ENCODE data around the gene SLC35B4. TPM values are rescaled to one million over a fixed set of nuclear protein-coding genes. Genes with fewer than 3 reads are reported as not detected.
"Not testable (repeated sequence)": the region's sequence is repeated elsewhere in the genome, so short reads cannot be mapped to it uniquely, and the experiment has no call there.

The SLC35B4 gene
- total RNA-seq, 2 donors from 2014 or later = 15.1 to 18.3 TPM

DNA sequence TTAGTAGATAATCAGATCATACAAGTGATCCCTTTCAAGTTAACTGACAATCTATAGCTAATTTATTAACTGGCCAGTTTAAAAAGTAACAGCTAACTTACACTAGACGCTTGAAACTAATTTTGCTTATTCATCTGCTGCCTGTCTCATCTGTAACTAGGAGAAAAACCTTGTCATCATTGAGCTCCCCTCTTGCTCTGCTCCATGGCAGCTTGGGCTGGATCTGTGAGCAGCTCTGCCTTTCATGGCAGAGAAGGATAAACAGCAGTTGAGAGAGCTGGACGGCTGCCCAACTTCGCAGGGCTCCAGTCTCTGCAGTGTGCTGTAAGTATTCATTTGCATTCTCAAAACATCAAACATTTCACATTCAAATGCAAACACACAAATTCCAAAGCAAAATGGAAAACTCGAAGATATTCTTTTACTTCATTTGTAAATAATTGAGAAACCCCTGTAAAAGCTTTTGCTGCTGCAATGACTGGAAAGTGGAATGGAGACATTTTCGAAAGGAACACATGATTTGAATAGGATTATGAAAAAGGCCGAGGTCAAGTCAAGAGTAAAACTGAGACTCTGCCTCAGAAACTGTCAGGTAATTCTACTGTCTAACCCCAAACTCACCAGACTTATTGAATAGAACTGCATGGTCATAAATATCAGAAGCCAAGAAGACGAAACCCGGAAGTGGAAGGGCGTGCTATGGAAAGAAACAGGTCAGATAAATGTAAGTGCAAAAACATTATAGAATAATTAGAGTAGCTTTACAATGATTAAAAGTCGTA, 17.6 kb downstream of the SLC35B4 start:
- Mint-ChIP-seq H3K4me3 (no peak overlapping the region), H3K27me3 (ENCODE audit: low read depth) (no peaks in the 10 kb centered on the region), H3K9me3 (no peaks in the 10 kb centered on the region), H3K4me1 (ENCODE audit: low read depth) (no peaks in the 10 kb centered on the region), H3K36me3 (ENCODE audit: insufficient read depth in 2 of 2) (peaks cover 9 to 10% of the 10 kb centered on the region in 2 donors), H3K27ac (no peak overlapping the region)
- DNase-seq = no peak
- no peak for ATAC-seq (replicated peaks in 1 of 2)

DNA sequence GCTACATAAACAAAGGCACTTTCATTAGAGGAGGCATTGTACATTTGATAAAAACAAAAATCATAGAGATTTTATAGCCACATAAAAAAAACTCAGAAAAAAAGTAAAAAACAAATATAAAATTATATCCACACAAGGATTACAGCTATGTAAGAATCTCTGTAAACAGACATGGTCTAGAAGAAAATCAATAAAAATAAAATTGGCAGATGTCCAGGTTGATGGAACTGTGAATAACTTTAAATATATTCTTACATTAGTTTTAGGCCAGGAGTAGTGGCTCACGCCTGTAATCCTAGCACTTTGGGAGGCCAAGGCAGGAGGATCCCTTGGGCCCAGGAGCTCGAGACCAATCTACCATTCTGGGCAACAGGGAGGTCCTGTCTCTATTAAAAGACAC, 19.2 kb downstream of the SLC35B4 start:
- H3K27me3 Mint-ChIP-seq (ENCODE audit: low read depth) = no peaks in the 10 kb centered on the region
- DNase-seq (no peak), ATAC-seq (replicated peaks in 1 of 2) (no peak)
- H3K9me3 Mint-ChIP-seq = no peaks in the 10 kb centered on the region
- no peak overlapping the region for H3K27ac Mint-ChIP-seq
- no peak overlapping the region for H3K4me3 Mint-ChIP-seq
- no peaks in the 10 kb centered on the region for H3K4me1 Mint-ChIP-seq (ENCODE audit: low read depth)
- H3K36me3 Mint-ChIP-seq (ENCODE audit: insufficient read depth in 2 of 2) = peaks cover 10 to 12% of the 10 kb centered on the region in 2 donors

DNA sequence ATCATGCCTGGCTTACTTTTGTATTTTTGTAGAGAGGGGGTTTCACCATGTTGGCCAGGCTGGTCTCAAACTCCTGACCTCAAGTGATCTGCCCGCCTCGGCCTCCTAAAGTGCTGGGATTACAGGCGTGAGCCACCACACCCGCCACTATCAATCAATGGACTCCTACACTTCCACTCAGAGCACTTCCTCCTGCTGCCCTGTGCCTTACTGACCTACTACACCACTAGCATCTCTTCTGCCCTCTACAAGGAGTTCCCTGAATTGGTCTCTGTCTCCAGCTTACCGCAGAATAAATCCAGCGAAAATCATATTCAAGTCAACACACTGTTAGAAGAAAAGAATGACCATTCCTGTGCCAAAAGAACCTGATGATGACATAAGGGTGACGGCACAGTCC, 20.7 kb downstream of the SLC35B4 start:
- not testable (repeated sequence) for DNase-seq; H3K4me1 Mint-ChIP-seq (ENCODE audit: low read depth); H3K27me3 Mint-ChIP-seq (ENCODE audit: low read depth); H3K4me3 Mint-ChIP-seq; H3K9me3 Mint-ChIP-seq; ATAC-seq (replicated peaks in 1 of 2); H3K27ac Mint-ChIP-seq
- H3K36me3 Mint-ChIP-seq (ENCODE audit: insufficient read depth in 2 of 2) = peaks cover 10 to 11% of the 10 kb centered on the region in 2 donors

DNA sequence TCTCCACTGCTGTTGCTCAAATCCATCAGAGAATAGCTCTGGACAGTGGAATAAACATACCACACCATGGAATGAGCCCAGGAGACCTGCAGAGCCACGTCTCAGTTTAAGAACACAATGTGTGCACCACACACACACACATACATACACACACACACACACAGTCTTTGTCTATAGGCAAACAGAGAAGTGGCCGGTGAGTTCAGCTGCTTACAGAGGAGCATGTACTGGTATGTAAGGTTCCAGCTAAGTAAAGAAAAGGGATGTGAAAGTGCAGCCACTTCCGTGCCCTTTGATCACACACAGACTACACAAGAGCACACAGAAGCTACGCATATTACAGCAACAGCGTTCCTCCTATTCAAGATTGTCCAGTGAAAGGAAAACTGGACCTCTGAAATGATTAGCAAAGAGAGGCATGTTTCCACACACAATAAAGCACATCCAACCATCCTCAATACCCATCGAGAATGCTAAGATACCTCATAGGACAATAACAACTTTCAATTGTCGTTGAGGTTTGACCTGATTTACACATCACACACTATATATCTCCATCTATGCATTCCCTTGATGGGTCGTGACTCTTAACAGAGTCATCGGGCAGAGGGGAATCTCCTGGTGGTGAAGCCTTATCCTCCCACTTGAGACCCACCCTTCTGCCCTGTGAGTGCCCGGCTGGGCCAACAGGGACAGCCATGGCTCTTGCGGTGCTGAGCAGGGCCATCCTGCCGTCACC, 23.6 kb downstream of the SLC35B4 start:
- Mint-ChIP-seq H3K27me3 (ENCODE audit: low read depth) (no peaks in the 10 kb centered on the region), H3K27ac (no peak overlapping the region), H3K4me1 (ENCODE audit: low read depth) (no peaks in the 10 kb centered on the region), H3K36me3 (ENCODE audit: insufficient read depth in 2 of 2) (peaks cover 8% of the 10 kb centered on the region in 2 donors), H3K4me3 (no peak overlapping the region), H3K9me3 (no peaks in the 10 kb centered on the region)
- no peak for ATAC-seq (replicated peaks in 1 of 2)
- no peak for DNase-seq

DNA sequence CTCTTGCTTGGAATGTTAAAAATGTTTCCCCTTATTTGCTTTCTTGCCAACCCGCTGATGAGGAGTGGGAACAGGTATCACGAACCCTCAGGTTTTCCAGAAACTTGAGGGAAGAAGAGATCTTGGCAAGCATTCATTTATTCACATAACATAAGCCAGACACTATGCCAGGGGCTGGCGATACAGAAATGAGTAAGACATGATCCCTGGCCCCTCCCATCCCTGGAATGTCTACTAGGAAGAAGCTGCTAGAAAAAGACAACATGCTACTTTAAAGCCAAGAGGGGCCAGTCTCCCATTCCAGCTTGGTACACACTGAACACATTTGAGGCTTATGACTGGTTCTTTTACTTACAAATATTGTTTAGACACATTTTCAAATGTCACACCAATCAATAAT, 26.4 kb downstream of the SLC35B4 start:
- DNase-seq = no peak
- H3K27me3 Mint-ChIP-seq (ENCODE audit: low read depth) = no peaks in the 10 kb centered on the region
- H3K27ac Mint-ChIP-seq = no peak overlapping the region
- ATAC-seq (replicated peaks in 1 of 2) = no peak
- H3K4me1 Mint-ChIP-seq (ENCODE audit: low read depth) = no peaks in the 10 kb centered on the region
- no peaks in the 10 kb centered on the region for H3K9me3 Mint-ChIP-seq
- peaks cover 6% of the 10 kb centered on the region in 2 donors for H3K36me3 Mint-ChIP-seq (ENCODE audit: insufficient read depth in 2 of 2)
- no peak overlapping the region for H3K4me3 Mint-ChIP-seq

DNA sequence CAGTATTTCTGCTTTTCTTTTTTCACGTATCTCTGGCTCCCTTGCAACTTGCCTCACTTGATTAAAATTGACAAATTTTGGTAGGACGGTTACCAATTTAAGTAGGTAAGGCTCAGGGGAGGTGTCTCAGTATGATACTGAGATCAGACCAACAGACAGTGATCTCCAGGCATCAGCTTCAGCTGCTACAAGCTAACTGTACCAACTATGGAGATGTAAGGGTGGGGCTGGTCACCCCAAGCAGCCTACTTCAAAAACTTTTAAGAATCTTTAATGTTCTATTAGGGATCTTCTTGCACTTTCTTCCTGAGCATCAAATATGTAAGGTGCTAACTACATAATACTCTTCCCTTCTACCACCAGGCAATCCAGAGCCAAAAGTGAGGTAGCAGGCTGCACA, 26.9 kb downstream of the SLC35B4 start:
- Mint-ChIP-seq H3K9me3 (no peaks in the 10 kb centered on the region), H3K4me1 (ENCODE audit: low read depth) (no peaks in the 10 kb centered on the region), H3K36me3 (ENCODE audit: insufficient read depth in 2 of 2) (peaks cover 6% of the 10 kb centered on the region in 2 donors), H3K27me3 (ENCODE audit: low read depth) (no peaks in the 10 kb centered on the region), H3K4me3 (no peak overlapping the region), H3K27ac (no peak overlapping the region)
- DNase-seq = no peak
- ATAC-seq (replicated peaks in 1 of 2) = no peak

DNA sequence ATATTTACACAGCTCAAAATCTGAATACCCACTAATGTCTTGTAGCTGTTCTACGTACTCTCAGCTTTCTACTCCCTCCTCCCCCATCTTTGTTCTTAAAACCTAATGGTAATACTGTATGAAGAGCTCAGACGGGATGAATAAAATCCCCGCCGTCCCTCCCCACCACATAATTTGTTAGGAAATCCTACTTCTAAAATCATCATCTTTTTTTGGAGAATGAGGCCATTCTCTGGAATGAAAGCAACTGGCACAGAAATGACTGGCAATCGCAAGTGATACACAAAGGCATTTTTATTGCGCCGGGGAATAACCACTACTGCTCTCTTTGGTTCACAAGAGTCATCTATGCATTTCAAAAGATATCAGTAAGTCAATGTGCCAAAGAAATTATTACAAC, 27.3 kb downstream of the SLC35B4 start:
- no peak for DNase-seq

DNA sequence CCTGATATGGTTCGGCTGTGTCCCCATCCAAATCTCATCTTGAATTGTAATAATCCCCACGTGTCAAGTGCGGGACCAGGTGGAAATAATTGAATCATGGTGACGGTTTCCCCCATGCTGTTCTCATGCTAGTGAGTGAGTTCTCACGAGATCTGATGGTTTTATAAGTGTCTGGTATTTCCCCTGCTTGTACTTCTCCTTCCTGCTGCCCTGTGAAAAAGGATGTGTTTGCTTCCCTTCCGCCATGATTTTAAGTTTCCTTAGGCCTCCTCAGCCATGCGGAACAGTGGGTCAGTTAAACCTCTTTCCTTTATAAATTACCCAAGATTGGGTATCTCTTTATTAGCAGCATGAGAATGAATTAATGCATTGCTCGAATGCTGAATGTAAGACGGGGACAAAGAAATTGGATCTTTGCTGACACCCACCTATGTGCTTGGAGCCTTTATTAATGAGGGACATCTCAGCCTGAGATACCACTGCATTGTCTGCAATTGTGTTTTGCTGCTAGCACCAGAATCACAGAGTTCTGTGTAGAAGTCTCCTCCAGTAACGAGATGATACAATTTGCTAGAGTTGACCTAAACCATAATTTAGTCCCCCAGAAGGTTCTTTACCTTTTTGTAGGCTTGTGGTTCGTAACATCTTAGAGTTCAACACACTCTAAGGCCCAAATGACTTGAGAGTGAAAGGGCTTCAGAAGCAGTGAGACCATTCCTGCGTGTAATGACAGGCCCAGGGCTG, 28.6 kb downstream of the SLC35B4 start:
- Mint-ChIP-seq H3K27ac (no peak overlapping the region), H3K27me3 (ENCODE audit: low read depth) (no peaks in the 10 kb centered on the region), H3K9me3 (no peaks in the 10 kb centered on the region), H3K4me3 (no peak overlapping the region), H3K36me3 (ENCODE audit: insufficient read depth in 2 of 2) (no peaks in the 10 kb centered on the region), H3K4me1 (ENCODE audit: low read depth) (no peaks in the 10 kb centered on the region)
- ATAC-seq (replicated peaks in 1 of 2) (no peak), DNase-seq (no peak)

More for the DNA sequence above, 27.3 kb downstream of the SLC35B4 start:
- ATAC-seq (replicated peaks in 1 of 2) = no peak
- Mint-ChIP-seq H3K36me3 (ENCODE audit: insufficient read depth in 2 of 2) (peaks cover 3 to 5% of the 10 kb centered on the region in 2 donors), H3K9me3 (no peaks in the 10 kb centered on the region), H3K4me3 (no peak overlapping the region), H3K27me3 (ENCODE audit: low read depth) (no peaks in the 10 kb centered on the region), H3K27ac (no peak overlapping the region), H3K4me1 (ENCODE audit: low read depth) (no peaks in the 10 kb centered on the region)

DNA sequence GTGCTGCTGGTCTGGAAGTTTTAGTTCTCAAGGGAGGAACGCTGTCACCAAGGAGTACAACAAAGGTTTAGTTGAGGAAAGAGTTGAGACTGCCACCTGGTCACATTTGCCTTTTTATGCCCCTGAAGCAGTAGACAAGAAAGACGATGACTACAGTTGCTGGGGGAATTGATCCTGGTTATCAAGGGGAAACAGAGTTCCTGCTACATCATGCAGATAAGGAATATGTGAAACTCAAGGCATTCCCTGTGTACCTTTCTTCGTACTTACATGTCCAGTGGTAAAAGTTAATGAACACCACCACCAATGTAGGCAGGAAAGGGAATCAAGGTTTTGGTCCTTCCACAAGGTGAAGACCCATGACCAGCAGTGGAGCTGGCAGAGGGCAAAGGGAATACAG, 31.8 kb downstream of the SLC35B4 start:
- ATAC-seq (replicated peaks in 1 of 2) = no peak
- Mint-ChIP-seq H3K27ac (no peak overlapping the region), H3K4me3 (no peak overlapping the region), H3K27me3 (ENCODE audit: low read depth) (peaks cover 10% of the 10 kb centered on the region), H3K36me3 (ENCODE audit: insufficient read depth in 2 of 2) (no peaks in the 10 kb centered on the region), H3K9me3 (no peaks in the 10 kb centered on the region), H3K4me1 (ENCODE audit: low read depth) (no peaks in the 10 kb centered on the region)
- no peak for DNase-seq

DNA sequence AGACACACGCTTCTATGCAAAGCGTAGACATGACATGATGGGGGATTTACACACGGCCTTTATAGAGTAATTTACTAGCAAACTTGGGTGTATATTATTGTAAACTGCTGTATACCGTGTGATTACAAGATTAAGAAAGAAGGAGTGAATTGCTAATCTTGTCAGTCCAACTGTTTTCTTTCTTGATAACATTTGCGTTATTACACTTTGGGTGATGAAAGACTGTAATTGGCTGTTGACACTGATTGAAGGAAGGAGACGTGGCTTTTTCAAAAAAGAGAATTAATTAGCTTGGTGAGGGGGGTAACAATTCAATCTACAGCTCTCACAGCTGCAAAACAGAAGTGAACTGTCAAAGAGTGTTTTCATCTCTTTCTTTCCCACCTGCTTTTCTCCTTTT, 32.7 kb downstream of the SLC35B4 start:
- Mint-ChIP-seq H3K4me1 (ENCODE audit: low read depth) (no peaks in the 10 kb centered on the region), H3K27me3 (ENCODE audit: low read depth) (peaks cover 18% of the 10 kb centered on the region), H3K4me3 (no peak overlapping the region), H3K9me3 (no peaks in the 10 kb centered on the region), H3K36me3 (ENCODE audit: insufficient read depth in 2 of 2) (no peaks in the 10 kb centered on the region), H3K27ac (no peak overlapping the region)
- DNase-seq (no peak), ATAC-seq (replicated peaks in 1 of 2) (no peak)

DNA sequence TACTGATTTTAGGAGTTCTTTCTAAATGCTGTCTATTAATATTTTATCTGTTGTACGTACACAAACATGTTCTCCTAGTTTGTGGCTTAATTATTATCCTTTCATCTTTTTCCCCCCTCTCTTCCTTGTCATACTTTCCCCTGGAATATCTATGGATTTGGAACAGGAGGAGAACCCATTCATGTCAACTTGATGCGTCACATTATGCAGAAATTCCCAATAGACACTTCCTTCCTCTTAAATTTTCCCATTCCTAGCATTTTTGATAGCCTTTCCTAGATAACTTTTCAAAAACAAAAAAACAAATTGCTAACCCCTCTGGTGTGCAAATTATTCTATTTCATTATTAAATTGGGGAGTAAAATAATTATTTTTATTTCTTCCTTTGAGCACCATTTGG, 36.2 kb downstream of the SLC35B4 start:
- Mint-ChIP-seq H3K27me3 (ENCODE audit: low read depth) (peaks cover 34% of the 10 kb centered on the region), H3K36me3 (ENCODE audit: insufficient read depth in 2 of 2) (no peaks in the 10 kb centered on the region), H3K9me3 (no peaks in the 10 kb centered on the region), H3K27ac (no peak overlapping the region), H3K4me3 (no peak overlapping the region), H3K4me1 (ENCODE audit: low read depth) (no peaks in the 10 kb centered on the region)
- ATAC-seq (replicated peaks in 1 of 2) (no peak), DNase-seq (no peak)

DNA sequence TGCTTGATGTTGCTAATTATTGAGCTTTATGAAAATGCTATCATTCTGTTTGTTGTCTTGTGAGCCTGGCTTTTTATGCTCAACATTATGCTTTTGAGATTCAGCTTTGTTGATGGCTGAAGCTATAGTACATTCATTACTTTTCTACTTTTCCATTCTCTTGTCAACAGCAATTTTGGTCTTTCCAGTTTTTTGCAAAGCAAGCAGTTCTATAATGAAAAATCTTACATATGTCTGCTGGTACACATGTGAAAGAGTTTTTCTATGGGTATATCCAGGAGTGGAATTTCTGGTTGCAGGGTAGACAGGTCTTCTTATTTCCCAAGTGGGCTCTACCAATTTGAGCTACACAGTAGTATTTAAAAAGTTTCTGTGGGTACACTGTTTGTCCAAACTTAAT, 36.8 kb downstream of the SLC35B4 start:
- DNase-seq (no peak), ATAC-seq (replicated peaks in 1 of 2) (no peak)
- H3K27ac Mint-ChIP-seq = no peak overlapping the region
- H3K9me3 Mint-ChIP-seq = no peaks in the 10 kb centered on the region
- H3K36me3 Mint-ChIP-seq (ENCODE audit: insufficient read depth in 2 of 2) = no peaks in the 10 kb centered on the region
- no peaks in the 10 kb centered on the region for H3K4me1 Mint-ChIP-seq (ENCODE audit: low read depth)
- no peak overlapping the region for H3K4me3 Mint-ChIP-seq
- peaks cover 40% of the 10 kb centered on the region for H3K27me3 Mint-ChIP-seq (ENCODE audit: low read depth)

DNA sequence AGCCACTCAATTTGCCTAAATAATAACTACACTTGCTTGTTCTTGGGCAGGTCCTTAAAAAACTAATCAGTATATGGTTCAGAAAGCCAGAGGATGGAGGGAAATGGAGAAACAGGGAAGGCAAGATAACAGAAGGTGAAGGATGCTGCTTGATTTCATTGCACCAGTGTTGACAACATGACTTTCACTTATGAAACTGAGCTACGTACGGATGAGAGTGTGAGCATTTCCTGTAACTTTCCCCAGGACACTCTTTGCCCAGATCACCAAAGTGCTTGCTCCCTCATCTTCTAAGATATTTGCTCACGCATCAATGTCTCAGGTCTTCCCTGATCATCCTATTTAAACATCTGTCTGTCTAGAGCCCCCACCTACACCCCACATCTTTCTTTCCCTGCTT, 37.4 kb downstream of the SLC35B4 start:
- DNase-seq = no peak
- H3K4me3 Mint-ChIP-seq = no peak overlapping the region
- H3K36me3 Mint-ChIP-seq (ENCODE audit: insufficient read depth in 2 of 2) = no peaks in the 10 kb centered on the region

More for the DNA sequence above, 37.4 kb downstream of the SLC35B4 start:
- no peaks in the 10 kb centered on the region for H3K4me1 Mint-ChIP-seq (ENCODE audit: low read depth)
- no peak for ATAC-seq (replicated peaks in 1 of 2)
- H3K27ac Mint-ChIP-seq = no peak overlapping the region
- H3K9me3 Mint-ChIP-seq = no peaks in the 10 kb centered on the region
- H3K27me3 Mint-ChIP-seq (ENCODE audit: low read depth) = peaks cover 43% of the 10 kb centered on the region

All from activated T-cell treated with anti-CD3 and anti-CD28 coated beads, Interleukin-2, amount 50 U/mL, for 72 hours (primary cell).